Effector CD8-positive, alpha-beta T cell (primary cell): ENCODE measurements around the gene FRMPD4.

ENCODE experiments used
- DNase-seq: peaks from one replicate; lab custom pipeline; 2025; lab: John Stamatoyannopoulos, UW

Gene FRMPD4

GRCh38 chrX:12661464-12661863 is 523.2 kb downstream of the FRMPD4 start:
- DNase-seq = no peak

- no peak for DNase-seq
Observed at GRCh38 chrX:12672367-12673106, 534.3 kb downstream of the FRMPD4 start.

- DNase-seq = no peak
Observed at GRCh38 chrX:12673487-12673886, 535.2 kb downstream of the FRMPD4 start.

- DNase-seq = no peak
Observed at GRCh38 chrX:12679522-12679921, 541.2 kb downstream of the FRMPD4 start.

- DNase-seq = no peak
Observed at GRCh38 chrX:12681047-12681446, 542.8 kb downstream of the FRMPD4 start.

- DNase-seq = no peak
Observed at GRCh38 chrX:12685541-12685940, 547.3 kb downstream of the FRMPD4 start.

- DNase-seq = no peak
Observed at GRCh38 chrX:12686331-12686730, 548.1 kb downstream of the FRMPD4 start.

GRCh38 chrX:12690646-12691045 is 552.4 kb downstream of the FRMPD4 start:
- DNase-seq = no peak

- DNase-seq = no peak
Observed at GRCh38 chrX:12693754-12694153, 555.5 kb downstream of the FRMPD4 start.

- DNase-seq = no peak
Observed at GRCh38 chrX:12700745-12701144, 562.5 kb downstream of the FRMPD4 start.

GRCh38 chrX:12701628-12702027 is 563.4 kb downstream of the FRMPD4 start:
- DNase-seq = no peak

- DNase-seq = no peak
Observed at GRCh38 chrX:12702509-12703091, 564.3 kb downstream of the FRMPD4 start.

- no peak for DNase-seq
Observed at GRCh38 chrX:12704706-12705105, 566.4 kb downstream of the FRMPD4 start.

GRCh38 chrX:12709047-12709446 is 570.8 kb downstream of the FRMPD4 start:
- DNase-seq = no peak

- no peak for DNase-seq
Observed at GRCh38 chrX:12711435-12712040, 573.3 kb downstream of the FRMPD4 start.

- no peak for DNase-seq
Observed at GRCh38 chrX:12716574-12716973, 578.3 kb downstream of the FRMPD4 start.

GRCh38 chrX:12719837-12720236 is 581.6 kb downstream of the FRMPD4 start:
- DNase-seq = no peak

GRCh38 chrX:12721042-12721441 is 582.8 kb downstream of the FRMPD4 start:
- DNase-seq = no peak

GRCh38 chrX:12722314-12722713 is 584.0 kb downstream of the FRMPD4 start:
- DNase-seq = no peak

- no peak for DNase-seq
Observed at GRCh38 chrX:12741416-12741815, 603.1 kb downstream of the FRMPD4 start.

GRCh38 chrX:12747433-12747832 is 609.2 kb downstream of the FRMPD4 start:
- DNase-seq = no peak

- no peak for DNase-seq
Observed at GRCh38 chrX:12751887-12752286, 613.6 kb downstream of the FRMPD4 start.

GRCh38 chrX:12753366-12753765 is 615.1 kb downstream of the FRMPD4 start:
- DNase-seq = no peak
